Measurements from ENCODE around the gene GGPS1.

The GGPS1 gene

GRCh38 chr1:235295902-235296350, 32.4 kb upstream of the GGPS1 start:
- no peak for TF ChIP-seq CTCF (IDR thresholded peaks at IDR 0.05; ENCODE audit: control insufficient read depth, extremely low read depth, insufficient read depth)
- peak; percentile 100 for DNase-seq (ENCODE audit: low read depth)
- no peak overlapping the region for H3K4me3 ChIP-seq (ENCODE audit: low read depth, low read length)

DNA sequence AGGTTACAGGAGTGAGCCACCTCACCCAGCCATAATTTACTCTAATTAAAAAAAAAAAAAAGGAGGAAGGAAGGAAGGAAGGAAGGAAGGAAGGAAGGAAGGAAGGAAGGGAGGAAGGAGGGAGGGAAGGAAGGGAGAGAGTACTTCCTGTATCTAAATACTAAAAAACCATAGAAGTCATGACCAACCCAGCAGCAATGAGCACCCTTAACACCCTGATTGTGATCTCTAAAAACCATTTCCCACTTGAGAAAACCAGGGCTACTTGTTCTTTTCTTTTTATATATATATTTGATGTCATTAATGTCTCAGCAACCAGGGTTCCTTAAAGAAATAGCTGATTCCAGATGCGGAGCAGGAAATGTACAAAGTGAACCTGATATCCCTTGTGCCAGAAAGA, 31.6 kb upstream of the GGPS1 start:
- no peak for TF ChIP-seq CTCF (IDR thresholded peaks at IDR 0.05; ENCODE audit: control insufficient read depth, extremely low read depth, insufficient read depth)

GRCh38 chr1:235297579-235297978, 30.8 kb upstream of the GGPS1 start:
- no peak for TF ChIP-seq CTCF (IDR thresholded peaks at IDR 0.05; ENCODE audit: control insufficient read depth, extremely low read depth, insufficient read depth)
- no peak overlapping the region for H3K4me3 ChIP-seq (ENCODE audit: low read depth, low read length)
- no peak for DNase-seq (ENCODE audit: low read depth)

More for the DNA sequence above, 31.6 kb upstream of the GGPS1 start:
- H3K4me3 ChIP-seq (ENCODE audit: low read depth, low read length), result no peak overlapping the region
- no peak for DNase-seq (ENCODE audit: low read depth)

- no peak overlapping the region for H3K4me3 ChIP-seq (ENCODE audit: low read depth, low read length)
- TF ChIP-seq CTCF (IDR thresholded peaks at IDR 0.05; ENCODE audit: control insufficient read depth, extremely low read depth, insufficient read depth), result no peak
- DNase-seq (ENCODE audit: low read depth), result peak; percentile 37
Observed at GRCh38 chr1:235298758-235299157, 29.6 kb upstream of the GGPS1 start.

DNA sequence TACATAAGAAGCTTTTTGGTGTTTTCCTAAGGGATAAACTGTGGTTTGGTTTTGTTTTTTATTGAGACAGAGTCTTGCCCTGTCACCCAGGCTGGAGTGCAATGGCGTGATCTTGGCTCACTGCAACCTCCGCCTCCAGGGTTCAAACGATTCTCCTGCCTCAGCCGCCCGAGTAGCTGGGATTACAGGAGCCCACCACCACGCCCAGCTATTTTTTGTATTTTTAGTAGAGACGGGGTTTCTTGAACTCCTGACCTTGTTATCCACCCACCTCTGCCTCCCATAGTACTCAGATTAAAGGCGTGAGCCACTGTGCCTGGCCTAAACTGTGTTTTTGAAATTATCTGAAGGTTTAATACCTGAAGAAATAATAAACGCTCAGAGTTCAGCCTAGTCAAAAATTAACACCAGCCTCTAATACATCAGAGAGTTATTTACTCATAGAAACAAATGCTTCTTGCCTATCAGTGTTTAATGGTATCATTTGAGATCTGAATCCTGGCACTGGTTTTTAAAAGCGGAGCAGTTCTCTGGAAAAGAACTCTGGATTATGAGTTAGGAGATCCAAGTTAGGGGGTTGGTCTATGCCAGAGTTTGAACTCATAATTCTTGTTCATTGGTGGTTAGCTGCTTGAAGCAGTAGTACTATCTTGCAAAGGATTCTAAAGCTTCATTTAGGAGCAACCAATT, 29.1 kb upstream of the GGPS1 start:
- no peak overlapping the region for H3K4me3 ChIP-seq (ENCODE audit: low read depth, low read length)
- no peak for TF ChIP-seq CTCF (IDR thresholded peaks at IDR 0.05; ENCODE audit: control insufficient read depth, extremely low read depth, insufficient read depth)
- no peak for DNase-seq (ENCODE audit: low read depth)

- no peak for DNase-seq (ENCODE audit: low read depth)
- no peak for TF ChIP-seq CTCF (IDR thresholded peaks at IDR 0.05; ENCODE audit: control insufficient read depth, extremely low read depth, insufficient read depth)
Observed at GRCh38 chr1:235302143-235302542, 26.2 kb upstream of the GGPS1 start.

More at GRCh38 chr1:235302143-235302542, 26.2 kb upstream of the GGPS1 start:
- no peak overlapping the region for H3K4me3 ChIP-seq (ENCODE audit: low read depth, low read length)

Data from LNCaP clone FGC (cell line).